IgD-negative memory B cell (primary cell): Measurements from ENCODE around the gene EFCAB11. TPM values are rescaled to one million over a fixed set of nuclear protein-coding genes. Genes with fewer than 3 reads are reported as not detected.

Experiments
- H3K27ac Mint-ChIP-seq, 3 donors: one replicate each; pipeline ENCODE4 v1.8.0; 2020 to 2022; ENCODE audit warnings: mild to moderate bottlenecking in 3 of 3, mixed read lengths in 3 of 3, moderate library complexity in 1 of 3
- H3K27me3 Mint-ChIP-seq: one replicate; pipeline ENCODE4 v1.8.0; 2021; ENCODE audit warnings: mixed read lengths
- H3K36me3 Mint-ChIP-seq: one replicate; pipeline ENCODE4 v1.8.0; 2020; ENCODE audit warnings: mild to moderate bottlenecking, mixed read lengths
- H3K4me1 Mint-ChIP-seq, 3 donors: one replicate each; pipeline ENCODE4 v1.8.0; 2020 to 2022; ENCODE audit warnings: mixed read lengths in 3 of 3, mild to moderate bottlenecking in 1 of 3
- H3K4me3 Mint-ChIP-seq, 4 donors: one replicate each; pipeline ENCODE4 v1.8.0; 2020 to 2022; ENCODE audit warnings: mild to moderate bottlenecking in 4 of 4, mixed read lengths in 4 of 4, moderate library complexity in 3 of 4
- H3K9me3 Mint-ChIP-seq, 3 donors: one replicate each; pipeline ENCODE4 v1.8.0; 2020 to 2021; ENCODE audit warnings: mixed read lengths in 3 of 3, mild to moderate bottlenecking in 1 of 3
- polyA plus RNA-seq: library from polyadenylated mRNA; unstranded; fragments of 300-500 nt; fragmentation: Illumina TruSeq; gene quantifications from one replicate; pipeline ENCODE4 v1.2.3, GENCODE V29; 2021

The EFCAB11 gene
- polyA plus RNA-seq, 1 donor from 2014 or later = 7.8 TPM

GRCh38 chr14:89775151-89775550, 179.4 kb downstream of the EFCAB11 start:
- no peaks in the 10 kb centered on the region for H3K9me3 Mint-ChIP-seq
- peaks cover 4% of the 10 kb centered on the region for H3K36me3 Mint-ChIP-seq
- peak overlapping the region in 1 of 3 donors; percentile 65 for H3K27ac Mint-ChIP-seq
- H3K4me1 Mint-ChIP-seq = peaks cover 13 to 22% (median 15%) of the 10 kb centered on the region in 3 donors
- no peak overlapping the region for H3K4me3 Mint-ChIP-seq
- peaks cover 9% of the 10 kb centered on the region for H3K27me3 Mint-ChIP-seq

GRCh38 chr14:89773644-89774316, 180.8 kb downstream of the EFCAB11 start:
- Mint-ChIP-seq H3K4me1 (peaks cover 13 to 22% (median 15%) of the 10 kb centered on the region in 3 donors), H3K27ac (peak overlapping the region in 1 of 3 donors; percentile 83), H3K27me3 (peaks cover 9% of the 10 kb centered on the region), H3K9me3 (no peaks in the 10 kb centered on the region), H3K36me3 (no peaks in the 10 kb centered on the region), H3K4me3 (peak overlapping the region in 3 of 4 donors; percentile 34 to 81 (median 53))

GRCh38 chr14:89773151-89773550, 181.4 kb downstream of the EFCAB11 start:
- Mint-ChIP-seq H3K36me3 (no peaks in the 10 kb centered on the region), H3K4me1 (peaks cover 13 to 22% (median 15%) of the 10 kb centered on the region in 3 donors), H3K27ac (peak overlapping the region in 1 of 3 donors; percentile 83), H3K27me3 (peaks cover 9% of the 10 kb centered on the region), H3K4me3 (peak overlapping the region in 2 of 4 donors; percentile 53 to 81), H3K9me3 (no peaks in the 10 kb centered on the region)

- H3K36me3 Mint-ChIP-seq = no peaks in the 10 kb centered on the region
- H3K27me3 Mint-ChIP-seq = peaks cover 9% of the 10 kb centered on the region
- H3K9me3 Mint-ChIP-seq = peaks cover 0 to 1% (median 0%) of the 10 kb centered on the region in 3 donors
- peaks cover 20 to 37% (median 22%) of the 10 kb centered on the region in 3 donors for H3K4me1 Mint-ChIP-seq
- no peak overlapping the region for H3K4me3 Mint-ChIP-seq
- no peak overlapping the region for H3K27ac Mint-ChIP-seq
Observed at GRCh38 chr14:89771251-89771650, 183.3 kb downstream of the EFCAB11 start.

GRCh38 chr14:89767861-89768268, 186.7 kb downstream of the EFCAB11 start:
- Mint-ChIP-seq H3K4me3 (peak overlapping the region in 2 of 4 donors; percentile 56 to 59), H3K27me3 (no peaks in the 10 kb centered on the region), H3K9me3 (peaks cover 0 to 1% (median 0%) of the 10 kb centered on the region in 3 donors), H3K4me1 (peaks cover 9 to 25% (median 12%) of the 10 kb centered on the region in 3 donors), H3K27ac (peak overlapping the region in 1 of 3 donors; percentile 2), H3K36me3 (no peaks in the 10 kb centered on the region)

GRCh38 chr14:89767131-89767530, 187.4 kb downstream of the EFCAB11 start:
- Mint-ChIP-seq H3K4me1 (peaks cover 14 to 29% (median 15%) of the 10 kb centered on the region in 3 donors), H3K4me3 (peak overlapping the region in 2 of 4 donors; percentile 56 to 59)

GRCh38 chr14:89765346-89765745, 189.2 kb downstream of the EFCAB11 start:
- no peak overlapping the region for H3K4me3 Mint-ChIP-seq
- no peak overlapping the region for H3K27ac Mint-ChIP-seq
- peaks cover 21 to 34% (median 22%) of the 10 kb centered on the region in 3 donors for H3K4me1 Mint-ChIP-seq
- H3K36me3 Mint-ChIP-seq = no peaks in the 10 kb centered on the region
- H3K9me3 Mint-ChIP-seq = peaks cover 0 to 1% (median 0%) of the 10 kb centered on the region in 3 donors
- no peaks in the 10 kb centered on the region for H3K27me3 Mint-ChIP-seq

More at GRCh38 chr14:89767131-89767530, 187.4 kb downstream of the EFCAB11 start:
- Mint-ChIP-seq H3K9me3 (peaks cover 0 to 1% (median 0%) of the 10 kb centered on the region in 3 donors), H3K27me3 (no peaks in the 10 kb centered on the region), H3K27ac (no peak overlapping the region), H3K36me3 (no peaks in the 10 kb centered on the region)

- Mint-ChIP-seq H3K9me3 (peaks cover under 1 to 6% (median 2%) of the 10 kb centered on the region in 3 donors), H3K27me3 (no peaks in the 10 kb centered on the region), H3K27ac (peak overlapping the region in 1 of 3 donors; percentile 65), H3K36me3 (peaks cover 6% of the 10 kb centered on the region), H3K4me1 (peaks cover 16 to 24% (median 21%) of the 10 kb centered on the region in 3 donors), H3K4me3 (no peak overlapping the region)
Observed at GRCh38 chr14:89760086-89760485, 194.4 kb downstream of the EFCAB11 start.

GRCh38 chr14:89757313-89757939, 197.1 kb downstream of the EFCAB11 start:
- Mint-ChIP-seq H3K4me3 (no peak overlapping the region), H3K27ac (no peak overlapping the region), H3K36me3 (peaks cover 11% of the 10 kb centered on the region), H3K9me3 (peaks cover 2 to 7% (median 6%) of the 10 kb centered on the region in 3 donors), H3K27me3 (no peaks in the 10 kb centered on the region), H3K4me1 (peaks cover 7 to 19% (median 18%) of the 10 kb centered on the region in 3 donors)

GRCh38 chr14:89755816-89756215, 198.7 kb downstream of the EFCAB11 start:
- Mint-ChIP-seq H3K27ac (no peak overlapping the region), H3K9me3 (peaks cover 2 to 7% (median 6%) of the 10 kb centered on the region in 3 donors), H3K4me1 (peaks cover 0 to 10% (median 9%) of the 10 kb centered on the region in 3 donors)

GRCh38 chr14:89753828-89754412, 200.6 kb downstream of the EFCAB11 start:
- Mint-ChIP-seq H3K27me3 (no peaks in the 10 kb centered on the region), H3K27ac (no peak overlapping the region), H3K36me3 (peaks cover 11% of the 10 kb centered on the region)

More at GRCh38 chr14:89755816-89756215, 198.7 kb downstream of the EFCAB11 start:
- peaks cover 11% of the 10 kb centered on the region for H3K36me3 Mint-ChIP-seq
- no peak overlapping the region for H3K4me3 Mint-ChIP-seq
- H3K27me3 Mint-ChIP-seq = no peaks in the 10 kb centered on the region

GRCh38 chr14:89750908-89751392, 203.6 kb downstream of the EFCAB11 start:
- no peak overlapping the region for H3K27ac Mint-ChIP-seq

More at GRCh38 chr14:89753828-89754412, 200.6 kb downstream of the EFCAB11 start:
- H3K4me3 Mint-ChIP-seq = no peak overlapping the region
- peaks cover 0 to 6% (median 6%) of the 10 kb centered on the region in 3 donors for H3K4me1 Mint-ChIP-seq
- peaks cover 2 to 7% (median 6%) of the 10 kb centered on the region in 3 donors for H3K9me3 Mint-ChIP-seq

GRCh38 chr14:89750281-89750755, 204.2 kb downstream of the EFCAB11 start:
- H3K4me3 Mint-ChIP-seq = no peak overlapping the region
- no peaks in the 10 kb centered on the region for H3K27me3 Mint-ChIP-seq
- H3K36me3 Mint-ChIP-seq = peaks cover 8% of the 10 kb centered on the region
- no peak overlapping the region for H3K27ac Mint-ChIP-seq
- no peaks in the 10 kb centered on the region for H3K4me1 Mint-ChIP-seq
- H3K9me3 Mint-ChIP-seq = peaks cover 4 to 19% (median 11%) of the 10 kb centered on the region in 3 donors

More at GRCh38 chr14:89750908-89751392, 203.6 kb downstream of the EFCAB11 start:
- no peak overlapping the region for H3K4me3 Mint-ChIP-seq
- peaks cover 0 to 14% (median 11%) of the 10 kb centered on the region in 3 donors for H3K9me3 Mint-ChIP-seq
- H3K4me1 Mint-ChIP-seq = no peaks in the 10 kb centered on the region
- peaks cover 8% of the 10 kb centered on the region for H3K36me3 Mint-ChIP-seq
- H3K27me3 Mint-ChIP-seq = no peaks in the 10 kb centered on the region

- peaks cover 4 to 19% (median 4%) of the 10 kb centered on the region in 3 donors for H3K9me3 Mint-ChIP-seq
- H3K4me3 Mint-ChIP-seq = no peak overlapping the region
- H3K27ac Mint-ChIP-seq = no peak overlapping the region
- H3K36me3 Mint-ChIP-seq = peaks cover 3% of the 10 kb centered on the region
- H3K27me3 Mint-ChIP-seq = peaks cover 2% of the 10 kb centered on the region
- H3K4me1 Mint-ChIP-seq = peaks cover 0 to 1% (median 0%) of the 10 kb centered on the region in 3 donors
Observed at GRCh38 chr14:89748004-89748403, 206.5 kb downstream of the EFCAB11 start.
